Measurements from ENCODE around the gene PPP1R18.

- TF ChIP-seq, protein P1, sequence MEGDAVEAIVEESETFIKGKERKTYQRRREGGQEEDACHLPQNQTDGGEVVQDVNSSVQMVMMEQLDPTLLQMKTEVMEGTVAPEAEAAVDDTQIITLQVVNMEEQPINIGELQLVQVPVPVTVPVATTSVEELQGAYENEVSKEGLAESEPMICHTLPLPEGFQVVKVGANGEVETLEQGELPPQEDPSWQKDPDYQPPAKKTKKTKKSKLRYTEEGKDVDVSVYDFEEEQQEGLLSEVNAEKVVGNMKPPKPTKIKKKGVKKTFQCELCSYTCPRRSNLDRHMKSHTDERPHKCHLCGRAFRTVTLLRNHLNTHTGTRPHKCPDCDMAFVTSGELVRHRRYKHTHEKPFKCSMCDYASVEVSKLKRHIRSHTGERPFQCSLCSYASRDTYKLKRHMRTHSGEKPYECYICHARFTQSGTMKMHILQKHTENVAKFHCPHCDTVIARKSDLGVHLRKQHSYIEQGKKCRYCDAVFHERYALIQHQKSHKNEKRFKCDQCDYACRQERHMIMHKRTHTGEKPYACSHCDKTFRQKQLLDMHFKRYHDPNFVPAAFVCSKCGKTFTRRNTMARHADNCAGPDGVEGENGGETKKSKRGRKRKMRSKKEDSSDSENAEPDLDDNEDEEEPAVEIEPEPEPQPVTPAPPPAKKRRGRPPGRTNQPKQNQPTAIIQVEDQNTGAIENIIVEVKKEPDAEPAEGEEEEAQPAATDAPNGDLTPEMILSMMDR (IDR thresholded peaks at IDR 0.05), result peak; percentile 85
- no peak for TF ChIP-seq ZFX (IDR thresholded peaks at IDR 0.05; ENCODE audit: borderline replicate concordance)
Observed at GRCh38 chr6:30730601-30731435, 44.4 kb upstream of the PPP1R18 start.
